Measurements from ENCODE around the gene ANXA2R. TPM values are rescaled to one million over a fixed set of nuclear protein-coding genes. Genes with fewer than 3 reads are reported as not detected.

ANXA2R gene
- total RNA-seq, 2 experiments from 2014 or later, result 11.4 to 13.5 TPM

DNA sequence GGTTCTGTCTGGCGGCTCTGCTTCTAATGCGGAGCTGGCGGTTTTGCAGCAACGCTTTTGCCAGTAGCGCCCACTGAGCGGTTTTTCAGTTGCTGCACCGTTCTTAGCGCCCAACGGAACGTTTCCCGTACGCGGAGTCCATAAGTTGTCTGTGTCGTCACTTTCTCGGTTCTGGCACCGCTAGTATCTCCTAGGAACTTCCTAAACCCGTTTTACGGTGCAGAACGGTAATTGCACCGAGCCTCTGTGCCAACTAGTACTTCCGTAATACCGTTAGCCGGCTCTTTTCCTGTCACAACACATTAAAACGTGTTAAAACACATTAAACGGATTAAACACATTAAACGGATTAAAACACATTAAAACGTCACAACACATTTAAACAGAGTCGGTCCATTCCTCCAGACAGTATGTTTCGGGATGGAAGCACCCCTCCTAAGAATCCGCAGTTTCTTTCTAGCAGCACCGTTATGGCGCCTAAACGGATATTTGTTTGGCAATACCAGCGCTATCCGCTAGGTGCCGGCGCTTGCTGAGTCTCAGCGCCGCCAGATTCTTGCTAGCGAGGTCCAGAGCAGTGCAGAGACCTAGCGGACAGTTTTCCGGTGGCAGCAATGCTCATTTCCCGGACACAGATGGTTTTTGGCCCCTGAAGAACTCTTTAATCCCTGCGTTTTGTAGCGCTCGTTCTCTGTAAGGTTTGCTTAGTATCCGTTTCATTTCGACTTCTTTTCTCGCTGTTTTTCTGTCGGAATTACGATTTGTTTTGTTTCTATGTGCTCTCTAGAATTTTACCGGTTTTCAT is 45.4 kb downstream of the ANXA2R start:
- peak; percentile 92 for DNase-seq (ENCODE audit: low spot score)
- CTCF ChIA-PET (ENCODE audit: unreplicated experiment), result interaction anchor here (0.8 to 1.3 kb wide), 4 partner anchors 13 to 46 kb away, joined by 3 to 4 read pairs (median 4); no protein-coding TSS in a partner anchor
- POLR2A ChIA-PET, result interaction anchor here (0.8 to 6.6 kb wide), 9 partner anchors 13 to 128 kb away, joined by 3 to 71 read pairs (median 9); partner anchors contain the start of gene ZNF131
- TF ChIP-seq, protein P1, sequence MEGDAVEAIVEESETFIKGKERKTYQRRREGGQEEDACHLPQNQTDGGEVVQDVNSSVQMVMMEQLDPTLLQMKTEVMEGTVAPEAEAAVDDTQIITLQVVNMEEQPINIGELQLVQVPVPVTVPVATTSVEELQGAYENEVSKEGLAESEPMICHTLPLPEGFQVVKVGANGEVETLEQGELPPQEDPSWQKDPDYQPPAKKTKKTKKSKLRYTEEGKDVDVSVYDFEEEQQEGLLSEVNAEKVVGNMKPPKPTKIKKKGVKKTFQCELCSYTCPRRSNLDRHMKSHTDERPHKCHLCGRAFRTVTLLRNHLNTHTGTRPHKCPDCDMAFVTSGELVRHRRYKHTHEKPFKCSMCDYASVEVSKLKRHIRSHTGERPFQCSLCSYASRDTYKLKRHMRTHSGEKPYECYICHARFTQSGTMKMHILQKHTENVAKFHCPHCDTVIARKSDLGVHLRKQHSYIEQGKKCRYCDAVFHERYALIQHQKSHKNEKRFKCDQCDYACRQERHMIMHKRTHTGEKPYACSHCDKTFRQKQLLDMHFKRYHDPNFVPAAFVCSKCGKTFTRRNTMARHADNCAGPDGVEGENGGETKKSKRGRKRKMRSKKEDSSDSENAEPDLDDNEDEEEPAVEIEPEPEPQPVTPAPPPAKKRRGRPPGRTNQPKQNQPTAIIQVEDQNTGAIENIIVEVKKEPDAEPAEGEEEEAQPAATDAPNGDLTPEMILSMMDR (conservative IDR thresholded peaks at IDR 0.05; ENCODE audit: low read length), result peak; percentile 86
- TF ChIP-seq EZH2phosphoT487 (IDR thresholded peaks at IDR 0.05; ENCODE audit: borderline replicate concordance, low read depth, low read length), result no peak; the same call in 1 of the 2 replicates
- Histone ChIP-seq H3K4me2 (ENCODE audit: low read length) (peak overlapping the region; percentile 88), H3K27ac (ENCODE audit: low read depth, low read length, poor library complexity, severe bottlenecking) (peak overlapping the region; percentile 63), H3K9me2 (ENCODE audit: insufficient read depth, low read length) (no peaks in the 10 kb centered on the region), H3K4me3 (ENCODE audit: low read depth, low read length, poor library complexity, severe bottlenecking) (peak overlapping the region; percentile 79), H3K36me3 (ENCODE audit: insufficient read depth, low read length) (no peaks in the 10 kb centered on the region), H4K20me1 (ENCODE audit: insufficient read depth, low read length) (no peaks in the 10 kb centered on the region), H3K79me2 (ENCODE audit: insufficient read depth, low read depth, low read length) (no peaks in the 10 kb centered on the region), H2AFZ (ENCODE audit: low read length) (peak overlapping the region; percentile 89), H3K4me1 (ENCODE audit: insufficient read depth, low read length, poor library complexity, severe bottlenecking) (peaks cover 30% of the 10 kb centered on the region), H3K9me3 (ENCODE audit: low read length) (no peaks in the 10 kb centered on the region)
- TSS peak; percentile 89 for BruUV-seq (replicated peaks)
- intact Hi-C loops (cut with micrococcal nuclease; ENCODE audit: unreplicated experiment), result loop anchor here (1.0 to 10.0 kb wide), 7 partner anchors 14 to 490 kb away; partner anchors contain the start of genes ANXA2R, TMEM267 and ZNF131

DNA sequence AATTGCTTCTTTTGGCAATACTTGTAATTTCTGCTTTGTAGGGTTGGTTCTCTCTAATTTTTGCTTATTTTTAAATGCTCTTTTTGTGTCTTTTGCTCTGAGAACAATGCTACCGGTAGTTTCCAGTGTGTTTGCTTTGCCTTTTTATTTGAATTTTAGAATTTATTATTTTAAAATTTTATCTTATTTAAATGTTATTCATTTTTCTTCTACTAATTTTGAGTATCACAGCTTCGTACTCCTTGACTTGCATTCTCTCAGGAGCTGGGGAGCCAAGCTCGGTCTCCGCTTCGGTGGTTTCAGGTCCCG is 45.9 kb downstream of the ANXA2R start:
- TF ChIP-seq, protein P1 (conservative IDR thresholded peaks at IDR 0.05; ENCODE audit: low read length), result no peak
- no peak for TF ChIP-seq EZH2phosphoT487 (IDR thresholded peaks at IDR 0.05; ENCODE audit: borderline replicate concordance, low read depth, low read length)
- DNase-seq (ENCODE audit: low spot score), result no peak
- H3K27ac ChIP-seq (ENCODE audit: low read depth, low read length, poor library complexity, severe bottlenecking), result peak overlapping the region; percentile 63
- peaks cover 30% of the 10 kb centered on the region for H3K4me1 ChIP-seq (ENCODE audit: insufficient read depth, low read length, poor library complexity, severe bottlenecking)
- H3K9me2 ChIP-seq (ENCODE audit: insufficient read depth, low read length), result no peaks in the 10 kb centered on the region
- no peaks in the 10 kb centered on the region for H3K36me3 ChIP-seq (ENCODE audit: insufficient read depth, low read length)
- CTCF ChIA-PET (ENCODE audit: unreplicated experiment), result interaction anchor here (0.8 to 1.3 kb wide), 3 partner anchors 25 to 47 kb away, joined by 3 to 4 read pairs (median 4); no protein-coding TSS in a partner anchor
- BruUV-seq (replicated peaks), result no TSS peak
- intact Hi-C loops (cut with micrococcal nuclease; ENCODE audit: unreplicated experiment), result loop anchor here (1.0 to 10.0 kb wide), 5 partner anchors 46 to 491 kb away; partner anchors contain the start of genes ANXA2R, TMEM267 and ZNF131
- H2AFZ ChIP-seq (ENCODE audit: low read length), result peak overlapping the region; percentile 89
- H3K4me2 ChIP-seq (ENCODE audit: low read length), result peak overlapping the region; percentile 88
- H3K9me3 ChIP-seq (ENCODE audit: low read length), result 0 out of 2 replicates have a peak, but pooled peaks cover 4% of the 10 kb centered on the region
- peak overlapping the region; percentile 79 for H3K4me3 ChIP-seq (ENCODE audit: low read depth, low read length, poor library complexity, severe bottlenecking)
- no peaks in the 10 kb centered on the region for H3K79me2 ChIP-seq (ENCODE audit: insufficient read depth, low read depth, low read length)
- no peaks in the 10 kb centered on the region for H4K20me1 ChIP-seq (ENCODE audit: insufficient read depth, low read length)
- POLR2A ChIA-PET, result interaction anchor here (0.7 to 6.6 kb wide), 10 partner anchors 14 to 315 kb away, joined by 3 to 71 read pairs (median 6); partner anchors contain the start of gene ZNF131
